GM19240 (cell line): ENCODE data around the gene EHMT1.
"Not testable (repeated sequence)": the region's sequence is repeated elsewhere in the genome, so short reads cannot be mapped to it uniquely, and the experiment has no call there.

Experiments
- DNase-seq: peaks from one replicate; pipeline ENCODE4 v3.0.0; 2011; ENCODE audit warnings: low spot score; ENCODE audit not compliant: insufficient read length

The EHMT1 gene

DNA sequence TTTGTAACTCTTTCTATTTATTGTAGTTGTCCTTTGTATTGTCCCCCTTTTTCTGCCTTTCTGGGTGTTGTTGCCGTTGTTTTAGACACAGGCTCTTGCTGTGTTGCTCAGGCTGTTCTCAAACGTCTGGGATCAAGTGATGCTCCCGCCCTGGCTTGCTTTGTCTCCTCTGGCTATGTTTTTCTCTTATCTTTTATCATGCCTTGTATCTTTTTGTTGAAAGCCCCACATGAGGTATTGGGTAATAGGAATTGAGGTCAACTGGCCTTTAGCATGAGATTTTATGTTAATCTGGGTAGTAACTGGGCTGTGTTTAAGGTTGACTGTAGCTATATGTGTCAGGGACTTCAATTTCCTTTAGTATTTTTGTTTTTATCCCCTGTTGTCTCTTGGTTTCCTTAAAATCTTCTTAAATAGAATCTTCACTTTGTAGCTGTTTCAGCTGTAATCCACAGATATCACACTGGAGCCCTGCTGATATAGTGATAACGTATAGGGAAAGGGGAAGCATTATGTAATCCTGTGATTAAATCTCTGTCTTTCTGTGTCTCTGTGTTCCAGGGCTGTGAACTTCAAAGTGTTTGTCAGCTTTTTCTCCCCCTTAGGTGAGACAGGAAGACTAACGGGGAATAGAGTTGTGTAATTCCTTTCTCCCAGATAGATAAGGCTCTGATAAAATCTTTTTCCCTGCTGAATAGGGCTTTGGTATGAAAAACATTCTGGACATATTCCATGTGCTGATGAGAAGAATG lies 232.9 kb downstream of the EHMT1 start:
- DNase-seq: no peak

DNA sequence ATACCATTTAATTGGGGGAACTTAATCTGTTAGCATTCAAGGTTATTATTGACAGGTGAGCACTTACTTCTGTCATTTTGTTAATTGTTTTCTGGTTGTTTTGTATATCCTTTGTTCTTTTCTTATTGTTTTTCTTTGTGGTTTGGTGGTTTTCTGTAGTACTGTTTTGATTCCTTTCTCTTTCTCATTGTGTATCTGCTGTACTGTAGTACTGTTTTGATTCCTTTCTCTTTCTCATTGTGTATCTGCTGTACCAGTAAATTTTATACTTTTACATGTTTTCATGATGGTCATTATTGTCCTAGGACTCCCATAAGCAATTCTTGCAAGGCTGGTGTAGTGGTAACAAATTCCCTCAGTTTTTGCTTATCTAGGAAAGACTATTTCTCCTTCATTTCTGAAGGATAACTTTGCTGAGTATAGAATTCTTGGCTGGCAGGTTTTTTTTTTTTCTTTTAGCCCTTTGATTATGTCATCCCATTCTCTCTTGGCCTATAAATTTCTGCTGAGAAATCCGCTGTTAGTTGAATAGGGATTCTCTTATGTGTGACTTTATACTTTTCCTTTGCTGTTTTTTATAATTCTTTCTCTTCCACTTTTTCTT lies 234.7 kb downstream of the EHMT1 start:
- DNase-seq: no peak

DNA sequence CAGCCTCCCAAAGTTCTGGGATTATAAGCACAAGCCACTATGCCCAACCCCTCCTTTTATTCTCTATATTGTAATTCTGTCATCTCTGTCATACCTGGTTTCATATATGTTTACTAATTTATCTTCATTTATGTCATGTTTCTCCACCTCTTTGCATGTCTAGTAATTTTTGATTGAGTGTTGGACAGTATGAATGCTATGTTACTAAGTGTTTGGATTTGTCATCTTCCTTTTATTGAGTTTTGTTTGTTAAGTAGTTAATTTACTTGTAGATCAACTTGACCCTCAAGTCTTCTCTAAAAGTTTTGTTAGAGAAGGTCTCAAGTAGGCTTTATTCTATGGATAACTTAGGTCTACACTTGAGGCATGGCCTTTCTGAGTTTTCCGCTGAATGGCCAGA lies 241.6 kb downstream of the EHMT1 start:
- no peak for DNase-seq

DNA sequence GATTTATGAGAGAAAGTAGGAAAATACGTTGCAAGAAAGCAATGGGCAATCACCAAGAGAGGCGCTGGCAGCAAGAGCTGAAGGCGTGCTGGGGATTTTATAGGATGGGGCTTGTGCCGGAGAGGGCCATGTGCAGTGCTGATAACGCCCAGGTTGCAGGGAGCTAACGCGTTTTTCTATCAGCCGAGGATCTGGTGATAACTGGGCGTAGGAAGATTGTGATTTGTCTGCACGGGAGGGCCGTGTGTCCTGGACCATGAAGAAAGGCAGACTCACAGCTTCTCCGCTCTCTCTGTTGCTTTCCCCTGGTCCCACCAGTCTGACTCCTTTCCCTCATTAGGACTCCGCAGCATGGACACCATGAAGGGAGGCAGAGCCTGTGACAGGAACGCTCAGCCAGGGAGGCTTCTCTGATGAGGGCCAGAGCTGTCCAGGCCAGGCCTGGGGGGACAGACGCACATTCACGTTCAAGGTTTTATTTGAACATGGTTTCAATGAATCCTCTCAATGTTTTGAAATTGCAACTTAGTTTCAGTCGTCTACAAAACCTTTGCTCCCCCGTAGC lies 246.9 kb downstream of the EHMT1 start:
- no peak for DNase-seq

DNA sequence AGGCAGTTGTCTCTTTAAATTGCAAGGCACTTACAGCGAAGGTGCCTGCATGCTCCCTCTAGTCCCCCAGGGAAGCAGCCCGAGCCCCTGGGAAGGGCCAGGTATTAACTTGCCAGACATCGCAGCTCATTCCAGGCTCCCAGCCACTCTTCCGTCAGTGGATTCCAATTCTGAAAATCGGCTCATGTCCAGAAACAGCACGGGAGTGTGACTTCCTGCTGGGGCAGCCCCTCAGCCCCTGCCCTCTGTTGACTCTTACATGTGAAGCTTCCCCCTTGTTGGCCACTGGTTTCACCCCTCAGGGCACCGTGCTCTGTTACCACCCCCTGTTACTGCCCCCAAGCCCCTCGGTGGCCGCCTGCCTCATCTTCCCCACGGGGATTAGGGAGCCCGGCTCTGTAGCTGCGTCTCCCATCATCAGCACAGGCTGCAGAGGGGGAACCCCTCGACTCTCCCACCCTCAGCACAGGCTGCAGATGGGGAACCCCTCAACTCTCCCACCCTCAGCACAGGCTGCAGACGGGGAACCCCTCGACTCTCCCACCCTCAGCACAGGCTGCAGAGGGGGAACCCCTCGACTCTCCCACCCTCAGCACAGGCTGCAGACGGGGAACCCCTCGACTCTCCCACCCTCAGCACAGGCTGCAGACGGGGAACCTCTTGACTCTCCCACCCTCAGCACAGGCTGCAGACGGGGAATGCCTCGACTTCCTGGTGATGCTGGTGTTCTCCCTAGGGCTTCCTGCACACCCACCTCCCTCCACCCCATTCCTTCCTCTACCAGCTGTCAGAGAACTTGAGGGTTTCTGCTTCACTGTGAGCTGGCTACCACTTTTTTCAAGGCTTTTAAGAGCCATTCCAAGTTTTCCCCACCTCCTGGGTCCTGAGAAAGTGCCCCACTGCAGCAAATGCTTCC lies 247.7 kb downstream of the EHMT1 start:
- DNase-seq: no peak

DNA sequence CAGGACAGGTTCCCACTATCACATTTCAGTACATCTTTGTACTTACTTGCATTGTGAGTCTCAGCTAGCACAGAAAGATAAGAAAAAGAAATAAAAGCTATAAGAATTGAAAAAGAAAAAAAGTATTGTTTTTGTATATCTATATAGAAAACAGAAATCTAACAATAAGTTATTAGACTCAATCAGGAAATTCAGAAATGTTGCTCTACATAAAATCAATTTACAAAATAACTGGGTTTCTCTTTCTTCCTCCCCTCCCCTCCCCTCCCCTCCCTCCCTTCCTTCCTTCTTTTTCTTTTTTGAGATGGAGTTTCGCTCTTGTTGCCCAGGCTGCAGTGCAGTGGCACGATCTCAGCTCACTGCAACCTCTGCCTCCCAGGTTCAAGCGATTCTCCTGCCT lies 251.6 kb downstream of the EHMT1 start:
- DNase-seq: no peak

DNA sequence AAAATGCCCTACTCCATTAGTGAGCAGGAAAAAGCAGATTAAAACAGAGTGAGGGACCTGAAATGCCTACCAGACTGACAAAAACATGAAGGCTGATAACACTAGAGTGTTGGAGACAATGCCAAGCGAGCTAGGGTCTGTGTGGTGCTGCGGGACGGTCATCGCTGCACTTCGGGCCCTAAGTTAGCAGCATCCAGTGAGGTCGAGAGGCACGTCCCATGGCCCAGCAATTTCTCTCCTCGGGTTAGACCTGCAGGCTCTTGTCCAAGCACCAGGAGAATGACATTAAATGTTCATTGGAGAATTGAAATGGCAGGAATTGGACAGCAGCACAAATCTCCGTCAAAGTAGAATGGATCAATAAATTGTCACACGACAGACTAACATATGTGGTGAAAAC lies 253.5 kb downstream of the EHMT1 start:
- no peak for DNase-seq

DNA sequence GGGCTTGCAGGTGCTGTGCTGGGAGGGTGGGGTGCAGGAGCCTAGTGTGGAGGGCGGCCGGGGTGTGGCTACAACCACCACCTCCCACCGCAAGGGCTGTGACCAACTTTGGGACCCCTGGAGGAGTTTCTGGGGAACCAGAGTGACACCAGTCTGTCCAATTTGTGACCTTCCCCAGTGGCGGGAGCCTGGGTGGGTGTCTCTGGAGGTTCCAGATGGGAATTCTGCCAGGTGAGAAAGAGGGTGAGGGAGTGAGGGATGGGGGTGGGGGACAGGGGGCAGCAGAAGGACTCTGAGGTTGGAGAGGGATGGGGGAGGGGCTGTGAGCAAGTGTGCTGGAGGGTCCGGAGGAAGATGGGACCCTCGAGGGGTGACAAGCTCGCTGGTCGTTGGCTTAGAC lies 254.6 kb downstream of the EHMT1 start:
- no peak for DNase-seq

DNA sequence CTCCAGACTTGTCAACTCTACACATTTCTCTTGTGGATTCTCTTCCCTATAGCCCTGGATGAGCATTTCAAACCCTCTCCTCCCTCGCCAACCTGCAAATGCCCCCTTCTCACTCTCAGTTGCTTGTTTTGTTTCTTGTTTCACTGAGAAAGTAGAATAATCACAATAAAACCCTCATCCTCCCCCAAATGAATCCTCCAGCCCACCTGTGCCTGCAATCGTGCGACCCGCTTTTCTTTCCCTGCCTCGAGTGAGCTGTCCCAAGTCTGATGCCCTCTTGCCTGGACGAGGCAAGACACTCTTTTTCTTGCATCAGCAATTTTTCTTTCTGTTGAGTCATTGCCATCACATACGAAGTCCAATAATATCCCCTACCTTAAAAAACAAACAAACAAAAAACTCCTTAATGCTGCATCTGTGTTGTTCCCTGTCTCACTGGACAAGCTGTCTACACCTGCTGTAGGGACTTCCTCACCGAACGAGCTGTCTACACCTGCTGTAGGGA lies 255.1 kb downstream of the EHMT1 start:
- no peak for DNase-seq

DNA sequence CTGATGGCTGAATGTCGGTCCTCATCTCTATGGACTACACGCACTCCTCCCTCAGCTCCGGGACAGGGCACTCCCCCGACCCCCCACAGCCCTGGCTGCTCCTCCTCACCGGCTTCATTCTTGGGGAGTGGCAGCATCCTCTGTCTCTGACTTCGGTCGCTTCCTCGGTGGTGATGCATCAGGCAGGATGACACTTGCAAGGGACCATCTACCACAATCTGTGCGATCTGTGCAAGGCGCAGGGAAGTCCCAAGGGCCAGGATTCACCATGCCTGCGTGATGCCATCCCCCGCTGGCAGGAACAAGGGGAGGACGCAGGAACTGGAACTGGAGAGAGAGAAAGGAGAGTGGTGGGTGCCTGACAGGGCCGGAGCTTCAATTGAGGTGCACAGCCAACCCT lies 256.5 kb downstream of the EHMT1 start:
- DNase-seq: no peak

DNA sequence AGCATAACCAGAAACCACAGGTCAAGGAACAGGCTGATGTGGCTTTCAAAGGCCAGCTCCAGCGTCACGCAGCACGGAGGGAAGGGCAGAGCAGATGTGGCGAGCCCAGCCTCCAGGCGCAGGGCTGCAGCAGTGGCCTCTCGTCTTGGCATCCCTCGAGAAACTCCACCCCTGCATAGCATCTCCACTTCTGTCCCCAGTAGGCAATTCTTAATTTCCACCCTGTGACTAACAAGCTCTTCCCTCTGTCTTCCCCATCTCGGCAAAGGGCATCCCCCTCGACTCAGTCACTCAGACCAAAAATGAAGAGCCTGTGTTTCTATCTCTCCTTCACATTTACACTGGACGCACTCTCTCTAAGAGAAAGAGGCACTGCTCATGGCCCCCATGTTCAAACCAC lies 257.0 kb downstream of the EHMT1 start:
- DNase-seq: no peak

DNA sequence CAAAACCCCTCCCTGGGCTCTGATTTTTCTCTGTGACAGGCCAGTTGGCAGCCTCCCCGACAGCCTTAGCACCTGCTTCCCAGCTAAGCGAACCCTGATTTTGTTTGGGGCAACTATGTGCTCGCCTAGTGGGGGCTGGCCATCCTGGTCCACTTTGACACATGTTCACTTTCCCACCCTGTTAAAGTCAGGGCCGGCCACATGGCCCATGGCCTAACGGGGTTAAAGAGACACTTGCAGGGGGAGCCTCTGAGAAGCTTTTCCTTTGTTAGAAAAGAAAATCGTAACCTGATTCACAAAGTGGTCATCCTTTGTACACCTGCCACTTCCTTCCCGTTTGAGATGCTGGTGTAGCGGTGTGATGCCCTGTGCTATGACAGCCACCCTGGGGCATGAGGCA lies 257.5 kb downstream of the EHMT1 start:
- no peak for DNase-seq

DNA sequence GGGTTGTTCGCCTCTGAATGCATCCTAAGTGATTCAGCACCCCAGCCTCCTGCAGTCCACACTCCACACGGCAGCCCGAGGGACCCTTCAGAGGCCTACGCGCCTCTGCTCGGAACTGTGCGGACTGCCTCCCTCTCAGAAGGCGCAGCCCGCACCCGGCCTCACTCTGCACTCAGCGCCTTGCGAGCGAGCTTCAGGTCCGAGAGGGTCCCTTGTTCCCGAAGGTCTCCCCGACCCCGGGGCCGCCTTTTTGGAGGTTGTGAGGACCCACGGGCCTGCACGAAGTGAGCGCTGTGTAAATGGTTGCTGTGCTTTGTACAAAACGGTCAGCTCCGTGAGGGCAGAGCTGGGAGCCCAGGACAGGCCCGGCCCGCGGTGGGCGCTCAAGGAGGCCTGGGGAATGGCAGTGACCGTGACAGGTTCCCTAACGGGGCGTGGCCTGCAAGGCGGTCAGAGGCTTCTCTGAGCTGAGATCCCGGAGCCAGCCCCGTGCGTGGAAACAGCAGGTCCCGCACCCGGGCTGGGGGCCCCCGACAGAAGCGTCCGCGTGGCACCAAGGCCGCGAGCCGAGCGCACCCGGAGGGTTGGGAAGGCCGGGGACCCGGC lies 258.1 kb downstream of the EHMT1 start:
- DNase-seq: no peak

DNA sequence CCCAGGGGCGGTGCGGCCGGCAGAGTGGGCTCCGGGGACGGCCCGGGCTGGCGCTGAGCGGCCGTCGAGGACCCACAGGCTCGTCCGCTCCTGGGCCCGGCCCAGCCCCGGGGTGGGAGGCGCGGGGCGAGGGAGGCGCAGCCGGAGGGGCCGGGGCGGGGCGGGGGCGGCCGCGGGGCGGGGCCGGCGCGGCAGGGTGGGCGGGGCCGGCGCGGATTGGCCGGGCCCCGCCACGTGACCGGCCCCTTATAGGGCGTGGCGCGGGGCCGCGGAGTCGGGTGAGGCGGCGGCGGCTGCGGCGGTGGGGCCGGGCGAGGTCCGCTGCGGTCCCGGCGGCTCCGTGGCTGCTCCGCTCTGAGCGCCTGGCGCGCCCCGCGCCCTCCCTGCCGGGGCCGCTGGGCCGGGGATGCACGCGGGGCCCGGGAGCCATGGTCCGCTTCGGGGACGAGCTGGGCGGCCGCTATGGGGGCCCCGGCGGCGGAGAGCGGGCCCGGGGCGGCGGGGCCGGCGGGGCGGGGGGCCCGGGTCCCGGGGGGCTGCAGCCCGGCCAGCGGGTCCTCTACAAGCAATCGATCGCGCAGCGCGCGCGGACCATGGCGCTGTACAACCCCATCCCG lies 258.8 kb downstream of the EHMT1 start, which contains the start of gene CACNA1B:
CACNA1B (plus strand) TSS at position 277 of the 617 bp plus-strand sequence; CDS start at position 429, 152 bp downstream.
- not testable (repeated sequence) for DNase-seq

DNA sequence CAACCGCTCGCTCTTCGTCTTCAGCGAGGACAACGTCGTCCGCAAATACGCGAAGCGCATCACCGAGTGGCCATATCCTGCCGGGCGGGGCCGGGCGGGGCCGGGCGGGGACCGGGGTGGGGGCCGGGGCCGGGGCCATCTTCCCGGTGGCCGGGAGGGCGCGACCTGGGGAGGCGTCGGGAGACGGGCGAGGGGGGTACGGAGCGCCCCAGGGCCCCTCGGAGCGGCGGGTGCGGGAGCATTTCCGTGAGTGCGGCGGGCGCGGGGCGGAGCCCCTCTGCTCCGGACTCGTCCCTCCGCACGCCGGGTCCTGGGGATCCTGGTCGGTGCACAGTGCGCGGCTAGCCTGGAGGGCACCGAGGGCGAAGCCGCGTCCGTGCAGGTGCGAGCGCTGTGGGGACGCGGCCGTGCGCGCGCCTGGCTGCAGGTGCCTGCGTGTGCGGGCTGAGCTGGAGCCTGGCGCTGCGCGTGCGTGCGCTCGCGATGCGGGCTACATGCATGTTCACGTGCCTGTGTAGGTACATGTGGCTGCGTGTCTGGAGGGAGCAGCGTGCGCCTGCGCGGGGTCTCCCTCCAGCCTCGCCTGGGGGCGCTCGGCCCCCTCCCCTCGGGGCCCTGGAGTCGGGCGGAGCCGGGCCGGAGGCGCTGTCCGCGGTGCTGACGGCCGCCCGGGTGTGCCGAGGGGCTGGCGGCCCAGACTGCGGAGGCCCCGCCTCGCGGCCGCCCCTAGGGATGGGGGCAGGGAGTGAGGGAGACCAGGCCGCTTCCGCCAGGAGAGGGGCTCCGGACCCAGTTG lies 259.5 kb downstream of the EHMT1 start:
- DNase-seq: no peak

DNA sequence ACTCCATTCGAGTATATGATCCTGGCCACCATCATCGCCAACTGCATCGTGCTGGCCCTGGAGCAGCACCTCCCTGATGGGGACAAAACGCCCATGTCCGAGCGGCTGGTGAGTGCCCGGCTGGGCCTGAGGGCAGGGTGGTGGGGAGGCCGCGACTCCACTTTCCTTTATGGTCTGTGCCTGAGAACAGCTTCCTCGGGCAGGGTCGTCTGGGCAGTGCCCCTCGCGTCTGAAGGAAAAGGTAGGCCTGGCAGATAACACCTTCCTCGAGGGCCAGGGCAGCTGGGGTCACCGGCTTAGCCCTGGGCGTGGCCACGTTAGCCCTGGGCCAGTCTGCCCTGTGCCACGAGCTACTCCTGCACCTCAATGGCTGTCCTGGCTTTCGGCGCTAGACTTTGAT lies 260.2 kb downstream of the EHMT1 start:
- no peak for DNase-seq

DNA sequence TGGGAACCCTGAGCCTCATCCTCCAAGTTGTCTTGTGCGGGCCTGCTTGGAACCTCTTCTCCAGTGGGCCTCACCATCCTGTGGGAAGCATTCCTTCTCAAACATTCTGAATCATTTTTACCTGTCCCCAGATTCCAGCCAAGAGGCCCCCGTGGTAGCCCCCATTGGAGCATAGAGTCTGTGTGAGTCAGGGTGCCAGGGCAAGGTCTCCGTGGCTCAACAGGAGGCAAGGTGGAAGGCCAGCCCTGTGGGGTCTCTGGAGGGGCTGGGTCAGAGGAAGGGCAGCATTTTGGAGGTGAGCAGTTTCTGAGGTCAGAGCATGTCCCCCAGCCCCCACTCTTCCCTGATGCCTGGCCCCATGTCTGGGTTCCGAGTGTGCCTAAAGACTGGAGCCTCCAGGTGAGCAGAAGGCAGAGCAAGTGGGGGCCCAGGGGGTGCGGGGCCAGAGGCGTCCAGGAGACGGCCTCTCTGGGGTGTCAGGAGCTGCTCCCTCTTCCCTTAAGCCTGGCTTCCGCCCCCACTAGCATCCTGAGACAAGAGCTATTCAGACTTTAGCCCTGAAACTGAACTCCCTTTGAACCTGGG lies 260.9 kb downstream of the EHMT1 start:
- DNase-seq: no peak

DNA sequence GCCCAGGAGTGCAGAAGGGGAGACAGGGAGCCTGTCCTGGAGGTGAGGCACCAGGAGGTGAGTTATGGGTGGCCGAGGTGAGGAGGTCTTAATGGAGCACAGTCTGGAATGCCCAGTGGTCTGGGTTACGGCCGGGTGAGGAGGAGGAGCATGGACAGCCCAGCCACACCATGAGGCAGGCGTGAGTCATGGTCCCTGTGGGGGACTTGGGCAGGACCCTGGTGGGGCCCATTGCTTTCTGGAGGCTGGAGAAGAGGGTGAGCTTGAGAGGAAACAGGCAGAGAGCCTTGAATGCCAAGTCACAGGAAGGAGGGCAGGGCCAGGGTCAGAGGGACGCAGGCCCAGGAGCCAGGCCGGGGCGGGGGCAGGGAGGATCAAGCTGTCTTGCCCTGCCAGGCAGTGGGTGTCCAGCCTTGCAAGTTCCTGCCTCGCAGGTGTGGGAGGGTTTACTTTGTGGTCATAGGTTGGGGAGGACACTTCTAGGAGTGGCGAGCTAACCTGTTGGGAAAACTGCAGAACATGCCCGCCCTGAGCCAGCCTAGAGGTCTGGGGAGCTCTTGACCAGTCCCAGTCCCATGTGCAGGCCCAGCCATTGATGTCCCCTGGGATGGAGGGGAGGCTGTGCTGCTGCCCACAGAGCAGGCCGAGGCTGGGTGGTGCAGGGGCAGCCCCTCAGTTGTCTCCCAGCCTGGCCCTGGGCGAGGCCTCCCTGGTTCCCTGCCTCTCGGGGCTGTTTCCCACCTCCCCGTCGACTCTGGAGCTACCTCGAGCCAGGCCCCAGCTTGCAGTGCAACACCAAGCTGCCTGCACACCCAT lies 261.6 kb downstream of the EHMT1 start:
- DNase-seq: no peak
